Fibroblast of peridontal ligament (primary cell): ENCODE results near the gene CHKA.

Experiments
- DNase-seq: peaks from one replicate; pipeline ENCODE4 v3.0.0-alpha.2; 2010; ENCODE audit errors: extremely low read depth

The CHKA gene

DNA sequence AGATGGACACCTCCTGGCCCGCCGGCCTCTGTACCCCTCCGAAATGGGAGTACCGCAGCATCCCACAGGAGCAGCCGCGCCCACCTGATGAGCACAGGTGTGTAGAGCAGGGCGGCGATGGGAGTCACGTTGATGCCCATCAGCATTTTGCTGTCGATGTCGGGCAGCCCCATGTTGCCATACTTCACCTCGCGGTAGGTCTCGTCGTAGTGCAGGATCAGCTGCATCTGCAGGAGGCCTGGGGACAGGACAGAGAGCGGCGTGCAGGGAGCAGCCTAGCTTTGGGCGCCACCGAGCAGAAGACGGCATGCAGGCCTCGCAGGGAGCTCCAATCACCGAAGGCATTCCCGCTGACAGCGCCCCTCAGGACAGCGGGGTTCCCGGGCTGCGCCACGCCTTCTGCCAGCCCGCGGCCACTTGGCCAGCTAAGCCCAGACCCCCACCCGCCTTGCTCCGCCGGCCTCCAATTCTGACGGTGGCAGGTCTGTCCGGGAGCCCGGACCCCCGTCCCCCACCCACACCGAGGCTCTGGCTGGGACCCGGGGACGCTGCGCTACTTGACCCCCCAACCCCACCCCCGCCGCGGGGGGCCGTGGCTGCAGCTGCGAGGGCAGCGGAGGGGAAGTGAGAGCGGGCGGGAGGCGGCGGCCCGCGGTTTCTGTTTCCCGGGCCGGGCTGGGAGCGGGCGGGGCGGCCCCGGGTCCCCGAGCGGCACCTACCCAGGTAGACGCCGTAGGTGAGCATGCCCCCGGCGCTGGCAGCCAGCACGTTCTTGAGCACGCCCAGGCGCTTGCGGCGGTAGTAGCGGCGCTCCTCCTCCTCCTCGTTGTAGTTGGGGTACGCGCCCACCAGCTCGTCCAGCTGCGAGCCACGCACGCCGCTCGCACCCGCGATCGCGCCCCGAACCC is 118.0 kb downstream of the CHKA start:
- no peak for DNase-seq
